Spinal cord (tissue), 10 donors: ENCODE results near the gene SMARCC1. TPM values are rescaled to one million over a fixed set of nuclear protein-coding genes. Genes with fewer than 3 reads are reported as not detected.
A peak's percentile ranks its signal among the peaks of the same experiment; 100 is the strongest.

Experiments
- DNase-seq, 6 donors: peaks; one replicate each; pipeline versions ENCODE4 v3.0.0 to v3.0.0-alpha.2; 2013 to 2015; ENCODE audit warnings: low spot score in 6 of 6, low read depth in 4 of 6
- H3K27ac ChIP-seq: one replicate; pipeline ENCODE4 v1.5.1; 2013; ENCODE audit warnings: low read depth, low read length, control low read depth
- H3K27me3 ChIP-seq: one replicate; pipeline ENCODE4 v1.6.1; 2013; ENCODE audit warnings: low read length; ENCODE audit not compliant: control insufficient read depth, insufficient read depth
- H3K36me3 ChIP-seq: one replicate; pipeline ENCODE4 v1.6.1; 2013; ENCODE audit warnings: low read length; ENCODE audit not compliant: control insufficient read depth, insufficient read depth
- H3K4me1 ChIP-seq: one replicate; pipeline ENCODE4 v1.6.1; 2013; ENCODE audit warnings: low read length; ENCODE audit not compliant: control insufficient read depth, insufficient read depth
- H3K4me3 ChIP-seq: one replicate; pipeline ENCODE4 v1.5.1; 2013; ENCODE audit warnings: low read depth, low read length, control low read depth
- H3K9me3 ChIP-seq: one replicate; pipeline ENCODE4 v1.6.1; 2013; ENCODE audit warnings: low read length; ENCODE audit not compliant: control insufficient read depth, insufficient read depth
- WGBS: methylation state at CpG from one replicate; pipeline ENCODE4 v1.1.5; 2013; ENCODE audit warnings: missing lambda C conversion rate; ENCODE audit not compliant: insufficient coverage; 5-methylcytosine and 5-hydroxymethylcytosine counted together
- polyA plus RNA-seq, 2 donors: library from polyadenylated mRNA; unstranded; fragments of 120-200 nt; gene quantifications; one replicate each; pipeline ENCODE4 v1.2.1, GENCODE V29; 2013; ENCODE audit not compliant: insufficient read length in 2 of 2
- total RNA-seq, 2 donors: library from RNA; depleted of rRNA in 1 of 2; stranded (reverse); fragments of 120-200 nt in 1 of 2; fragments of >200 nt in 1 of 2; gene quantifications; one replicate each; pipeline versions ENCODE4 v1.2.3 to v1.2.4, GENCODE V29; 2013 to 2014
- donor health status: healthy.

The SMARCC1 gene
- total and polyA plus RNA-seq, 4 donors = 32.3 to 48.5 (median 37.7) TPM

- Histone ChIP-seq H3K4me1 (no peaks in the 10 kb centered on the region), H3K9me3 (no peaks in the 10 kb centered on the region), H3K4me3 (no peak overlapping the region), H3K27me3 (no peaks in the 10 kb centered on the region), H3K27ac (no peak overlapping the region), H3K36me3 (peaks cover 27% of the 10 kb centered on the region)
- WGBS = 100% methylated on average over 1 of the region's 5 CpGs
- DNase-seq = no peak
Observed at GRCh38 chr3:47685037-47685436, 96.7 kb downstream of the SMARCC1 start.

GRCh38 chr3:47681016-47681415 is 100.7 kb downstream of the SMARCC1 start:
- no peak overlapping the region for H3K27ac ChIP-seq
- H3K4me1 ChIP-seq = no peaks in the 10 kb centered on the region
- no peak overlapping the region for H3K4me3 ChIP-seq
- 80% methylated on average over 1 of the region's 2 CpGs for WGBS
- H3K27me3 ChIP-seq = no peaks in the 10 kb centered on the region
- DNase-seq = no peak
- H3K36me3 ChIP-seq = peaks cover 29% of the 10 kb centered on the region
- no peaks in the 10 kb centered on the region for H3K9me3 ChIP-seq

- H3K27ac ChIP-seq = no peak overlapping the region
- H3K27me3 ChIP-seq = no peaks in the 10 kb centered on the region
- peak in 1 of 6 donors; percentile 15 for DNase-seq
- no peaks in the 10 kb centered on the region for H3K9me3 ChIP-seq
- WGBS = no CpG with 5 or more reads among the region's 6 CpGs
- no peaks in the 10 kb centered on the region for H3K4me1 ChIP-seq
- H3K4me3 ChIP-seq = no peak overlapping the region
- peaks cover 32% of the 10 kb centered on the region for H3K36me3 ChIP-seq
Observed at GRCh38 chr3:47678446-47679338, 103.0 kb downstream of the SMARCC1 start.

- no CpG with 5 or more reads among the region's 3 CpGs for WGBS
- Histone ChIP-seq H3K9me3 (no peaks in the 10 kb centered on the region), H3K27me3 (no peaks in the 10 kb centered on the region), H3K36me3 (peaks cover 26% of the 10 kb centered on the region), H3K4me3 (no peak overlapping the region), H3K27ac (no peak overlapping the region), H3K4me1 (no peaks in the 10 kb centered on the region)
- DNase-seq = no peak
Observed at GRCh38 chr3:47669026-47669749, 112.5 kb downstream of the SMARCC1 start.

GRCh38 chr3:47666118-47666517 is 115.6 kb downstream of the SMARCC1 start:
- H3K9me3 ChIP-seq = no peaks in the 10 kb centered on the region
- H3K36me3 ChIP-seq = peaks cover 29% of the 10 kb centered on the region
- H3K27ac ChIP-seq = no peak overlapping the region
- H3K27me3 ChIP-seq = no peaks in the 10 kb centered on the region
- WGBS = 73% methylated on average over 1 of the region's 2 CpGs
- no peak overlapping the region for H3K4me3 ChIP-seq
- no peak for DNase-seq
- H3K4me1 ChIP-seq = no peaks in the 10 kb centered on the region

- no peaks in the 10 kb centered on the region for H3K27me3 ChIP-seq
- H3K9me3 ChIP-seq = no peaks in the 10 kb centered on the region
- peak in 5 of 6 donors; percentile 10 to 52 (median 31) for DNase-seq
- H3K4me1 ChIP-seq = no peaks in the 10 kb centered on the region
- no peak overlapping the region for H3K4me3 ChIP-seq
- WGBS = no CpG with 5 or more reads among the region's 2 CpGs
- peaks cover 25% of the 10 kb centered on the region for H3K36me3 ChIP-seq
- H3K27ac ChIP-seq = no peak overlapping the region
Observed at GRCh38 chr3:47664519-47664918, 117.2 kb downstream of the SMARCC1 start.

GRCh38 chr3:47663630-47664240 is 118.0 kb downstream of the SMARCC1 start:
- Histone ChIP-seq H3K4me1 (no peaks in the 10 kb centered on the region), H3K27ac (no peak overlapping the region), H3K9me3 (no peaks in the 10 kb centered on the region), H3K4me3 (no peak overlapping the region), H3K36me3 (peaks cover 24% of the 10 kb centered on the region), H3K27me3 (no peaks in the 10 kb centered on the region)
- WGBS = 95% methylated on average over 12 of the region's 16 CpGs
- DNase-seq = no peak

GRCh38 chr3:47661121-47661752 is 120.5 kb downstream of the SMARCC1 start:
- H3K27ac ChIP-seq = no peak overlapping the region
- WGBS = 84% methylated on average over 3 of the region's 5 CpGs
- no peaks in the 10 kb centered on the region for H3K4me1 ChIP-seq
- no peaks in the 10 kb centered on the region for H3K27me3 ChIP-seq
- H3K9me3 ChIP-seq = no peaks in the 10 kb centered on the region
- no peak overlapping the region for H3K4me3 ChIP-seq
- DNase-seq = no peak
- H3K36me3 ChIP-seq = peaks cover 19% of the 10 kb centered on the region

GRCh38 chr3:47658444-47658843 is 123.2 kb downstream of the SMARCC1 start:
- Histone ChIP-seq H3K4me1 (no peaks in the 10 kb centered on the region), H3K4me3 (no peak overlapping the region), H3K36me3 (peaks cover 18% of the 10 kb centered on the region), H3K9me3 (no peaks in the 10 kb centered on the region), H3K27ac (no peak overlapping the region), H3K27me3 (no peaks in the 10 kb centered on the region)
- WGBS = no CpG with 5 or more reads among the region's 1 CpG
- no peak for DNase-seq
